Stimulated activated CD4-positive, alpha-beta T cell treated with anti-CD3 and anti-CD28 coated beads, TNF-alpha, amount 100 ng/mL, for 48 hours (primary cell): ENCODE measurements around the gene ATP2A2.
"Not testable (repeated sequence)": the region's sequence is repeated elsewhere in the genome, so short reads cannot be mapped to it uniquely, and the experiment has no call there.

Experiments
- DNase-seq, 3 donors: peaks; one replicate each; pipeline ENCODE4 v3.0.0-alpha.2; 2020; ENCODE audit warnings: low read depth in 3 of 3

ATP2A2 gene

DNA sequence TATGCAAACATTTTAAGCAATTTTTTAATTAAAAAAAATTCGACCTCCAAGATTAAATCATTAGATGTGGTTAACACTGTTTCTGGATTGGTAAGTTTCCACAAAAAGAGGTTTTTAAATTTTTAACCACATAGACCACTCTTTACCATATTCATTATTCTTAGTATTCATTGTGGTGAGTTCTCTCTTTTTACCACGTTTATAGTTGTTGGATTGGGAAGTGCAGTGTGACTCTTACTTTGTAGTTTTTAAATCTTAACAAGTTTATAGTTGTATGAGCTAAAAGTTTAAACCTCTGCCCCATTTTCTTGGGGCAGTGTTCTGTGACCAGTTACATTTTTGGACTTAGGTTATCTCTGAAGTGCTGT lies 8.6 kb downstream of the ATP2A2 start:
- DNase-seq, result no peak

- DNase-seq, result no peak
Observed at GRCh38 chr12:110301065-110301806, 20.2 kb downstream of the ATP2A2 start.

- DNase-seq, result no peak
Observed at GRCh38 chr12:110304061-110304551, 23.1 kb downstream of the ATP2A2 start.

DNA sequence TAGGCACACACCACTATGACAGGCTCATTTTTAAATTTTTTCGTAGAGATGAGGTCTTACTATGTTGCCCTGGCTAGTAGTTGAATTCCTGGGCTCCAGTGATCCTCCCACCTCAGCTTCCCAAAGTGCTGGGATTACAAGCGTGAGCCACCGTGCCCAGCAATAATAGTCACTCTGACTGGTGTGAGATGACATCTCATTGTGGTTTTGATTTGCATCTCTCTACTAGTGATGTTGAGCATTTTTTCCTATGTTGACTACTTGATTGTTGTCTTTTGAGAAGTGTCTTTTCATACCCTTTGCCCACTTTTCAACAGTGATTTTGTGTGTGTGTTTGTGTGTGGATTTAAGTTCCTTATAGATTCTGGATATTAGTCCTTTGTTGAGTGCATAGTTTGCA lies 26.3 kb downstream of the ATP2A2 start:
- DNase-seq, result no peak

DNA sequence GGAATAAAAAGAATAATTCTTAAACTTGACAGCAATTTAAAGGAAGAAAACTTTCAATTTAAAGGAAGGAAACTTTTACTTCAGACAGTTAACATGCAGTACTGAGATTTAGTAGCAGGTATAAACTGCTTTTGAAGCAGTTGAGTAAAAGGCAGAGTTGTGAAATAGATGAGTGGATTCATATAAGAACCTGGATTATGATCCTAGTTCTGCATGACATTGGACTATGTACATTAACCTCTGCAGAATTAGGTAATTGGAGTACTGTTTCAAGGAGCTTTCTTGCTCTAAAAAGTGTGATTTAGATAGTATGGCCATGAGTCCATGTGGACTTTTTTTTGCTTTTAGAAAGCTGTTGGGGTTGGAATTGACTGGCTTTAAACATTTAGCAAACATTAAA lies 29.7 kb downstream of the ATP2A2 start:
- DNase-seq, result no peak

DNA sequence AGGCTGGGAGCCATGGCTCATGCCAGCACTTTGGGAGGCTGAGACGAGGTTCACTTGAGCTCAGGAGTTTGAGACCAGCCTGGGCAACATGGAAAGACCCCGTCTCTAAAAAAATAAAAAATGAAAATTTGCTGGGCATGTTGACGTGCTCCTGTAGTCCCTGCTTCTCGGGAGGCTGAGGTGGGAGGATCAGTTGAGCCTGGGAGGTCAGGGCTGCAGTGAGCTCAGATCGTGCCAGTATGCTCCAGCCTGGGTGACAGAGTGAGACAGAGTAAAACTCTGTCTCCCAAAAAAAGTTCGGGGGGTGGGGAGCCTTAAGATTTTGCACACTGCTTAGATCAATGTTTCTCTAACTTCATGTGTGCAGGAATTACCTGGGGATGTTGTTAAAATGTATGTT lies 30.9 kb downstream of the ATP2A2 start:
- DNase-seq, result no peak

DNA sequence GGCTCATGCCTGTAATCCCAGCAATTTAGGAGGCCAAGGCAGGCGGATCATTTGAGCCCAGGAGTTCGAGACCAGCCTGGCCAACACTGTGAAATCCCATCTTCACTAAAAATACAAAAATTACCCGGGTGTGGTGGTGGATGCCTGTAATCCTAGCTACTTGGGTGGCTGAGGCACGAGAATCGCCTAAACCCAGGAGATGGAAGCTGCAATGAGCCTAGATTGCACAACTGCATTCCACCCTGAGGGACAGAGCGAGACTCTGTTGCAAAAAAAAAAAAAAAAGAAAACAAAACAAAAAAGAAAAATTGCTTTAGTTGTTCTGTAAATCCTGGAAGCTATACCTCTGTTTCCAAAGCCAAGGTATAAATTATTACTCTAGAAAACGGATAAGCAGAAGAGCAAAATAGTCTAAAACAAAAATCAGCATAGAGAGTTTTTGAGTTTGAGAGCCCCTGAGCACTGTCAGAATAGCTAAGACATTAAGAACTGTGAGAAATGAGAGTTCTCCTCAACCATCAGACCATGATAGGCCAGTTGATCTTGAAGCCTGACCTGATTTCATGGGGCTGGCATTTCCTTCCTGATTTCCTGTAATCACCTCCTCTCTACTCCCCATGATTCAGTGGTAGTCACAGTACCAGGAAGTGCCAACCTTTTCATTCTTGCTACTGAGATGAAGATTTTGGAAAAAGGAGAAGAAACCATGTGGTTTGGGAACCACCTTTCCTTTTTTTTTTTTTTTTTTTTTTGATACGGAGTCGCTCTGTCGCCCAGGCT lies 31.7 kb downstream of the ATP2A2 start:
- no peak for DNase-seq

DNA sequence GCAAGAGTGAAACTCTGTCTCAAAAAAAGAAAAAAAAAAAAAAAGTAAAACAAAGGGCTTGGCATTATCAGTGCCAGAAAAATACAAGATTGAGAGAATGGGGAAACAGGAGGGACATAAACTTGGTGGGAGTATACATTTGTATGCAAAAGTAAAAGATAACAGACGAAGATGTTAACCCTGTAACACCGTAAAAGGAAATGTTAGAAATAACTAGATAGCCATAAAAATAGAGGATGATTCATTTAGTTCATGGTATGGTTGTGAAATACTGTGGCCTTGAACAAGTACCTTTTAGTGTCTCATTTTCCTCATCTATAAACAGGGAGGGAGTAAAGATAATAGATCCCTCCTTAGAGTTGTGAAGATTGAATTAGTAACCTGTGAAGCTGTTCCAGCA lies 33.3 kb downstream of the ATP2A2 start:
- no peak for DNase-seq

DNA sequence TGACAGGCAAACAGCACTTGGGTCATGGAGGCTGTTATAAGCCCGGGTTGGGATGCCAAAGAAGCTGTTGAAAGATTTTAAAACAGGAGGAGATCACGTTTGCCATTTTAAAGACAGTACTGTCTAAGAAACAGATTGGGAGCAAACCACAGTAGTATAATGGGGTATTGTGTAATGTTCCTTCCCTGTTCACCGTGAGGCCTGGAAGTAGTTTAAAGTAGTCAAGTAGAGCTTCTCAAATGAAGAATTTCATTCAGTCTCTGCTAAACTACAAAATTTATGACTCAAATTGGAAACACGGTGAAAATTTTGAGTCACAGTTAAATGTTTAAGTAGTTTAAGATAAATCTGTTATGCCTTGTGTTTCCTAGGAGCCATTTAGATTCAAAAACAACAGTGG lies 35.8 kb downstream of the ATP2A2 start:
- DNase-seq, result no peak

DNA sequence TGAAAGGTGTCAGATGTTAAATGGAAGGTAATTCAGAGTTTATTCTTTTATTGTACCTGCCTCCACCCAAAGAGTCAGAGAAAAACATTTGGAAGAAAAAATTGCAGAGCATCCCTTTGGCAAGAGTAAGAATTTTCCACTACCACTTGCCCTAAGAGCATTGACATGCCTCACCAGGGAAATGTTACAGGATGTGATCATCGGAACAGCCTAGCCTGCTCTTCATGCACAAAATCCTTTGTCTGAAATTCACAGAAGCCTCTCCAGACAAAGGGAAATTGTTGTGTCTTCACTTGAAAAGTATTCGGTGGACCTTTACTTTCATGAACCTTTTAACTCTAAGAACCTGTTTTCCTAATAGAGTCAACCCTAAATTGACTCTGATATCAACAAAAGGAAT lies 36.9 kb downstream of the ATP2A2 start:
- no peak for DNase-seq

GRCh38 chr12:110320550-110320949 lies 39.5 kb downstream of the ATP2A2 start:
- no peak for DNase-seq

DNA sequence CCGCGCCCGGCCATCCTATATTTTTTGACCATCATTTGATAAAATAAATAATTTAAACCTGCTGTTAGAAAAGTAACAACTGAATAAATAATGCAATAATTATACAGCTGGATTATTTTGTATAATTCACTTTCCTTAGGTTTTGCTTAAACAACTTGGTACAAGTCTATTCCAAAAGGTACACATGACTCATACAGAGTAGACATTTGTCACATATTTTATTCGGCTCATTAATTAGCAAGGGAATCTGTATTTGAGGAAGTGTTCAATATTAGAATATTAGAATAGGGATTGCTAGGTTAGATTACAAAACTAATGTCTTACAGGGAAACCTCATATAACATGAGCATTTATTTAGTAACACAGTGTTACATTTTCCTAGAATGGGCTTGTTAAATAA lies 48.7 kb downstream of the ATP2A2 start:
- no peak for DNase-seq

DNA sequence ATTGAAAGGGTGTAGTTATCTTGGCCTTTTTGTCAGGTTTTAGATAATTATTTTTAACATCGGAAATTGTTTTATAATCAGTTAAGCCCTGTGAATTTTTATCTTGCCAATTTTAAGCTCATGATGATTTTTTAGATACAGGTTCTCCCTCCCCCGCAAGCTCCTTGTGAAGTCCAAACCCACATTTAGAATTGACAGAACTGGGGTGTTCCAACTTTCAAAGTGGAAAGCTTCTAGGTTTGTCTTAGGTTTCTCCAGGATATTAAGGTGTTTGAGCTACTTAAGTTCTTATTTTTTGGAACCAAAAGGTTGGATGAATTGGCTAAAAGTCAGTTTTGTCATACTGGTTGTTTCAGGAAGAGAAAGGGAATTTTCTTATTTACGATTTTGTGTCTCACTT lies 49.1 kb downstream of the ATP2A2 start:
- no peak for DNase-seq

- no peak for DNase-seq
Observed at GRCh38 chr12:110330544-110330943, 49.5 kb downstream of the ATP2A2 start.

GRCh38 chr12:110333201-110333600 lies 52.2 kb downstream of the ATP2A2 start:
- no peak for DNase-seq

DNA sequence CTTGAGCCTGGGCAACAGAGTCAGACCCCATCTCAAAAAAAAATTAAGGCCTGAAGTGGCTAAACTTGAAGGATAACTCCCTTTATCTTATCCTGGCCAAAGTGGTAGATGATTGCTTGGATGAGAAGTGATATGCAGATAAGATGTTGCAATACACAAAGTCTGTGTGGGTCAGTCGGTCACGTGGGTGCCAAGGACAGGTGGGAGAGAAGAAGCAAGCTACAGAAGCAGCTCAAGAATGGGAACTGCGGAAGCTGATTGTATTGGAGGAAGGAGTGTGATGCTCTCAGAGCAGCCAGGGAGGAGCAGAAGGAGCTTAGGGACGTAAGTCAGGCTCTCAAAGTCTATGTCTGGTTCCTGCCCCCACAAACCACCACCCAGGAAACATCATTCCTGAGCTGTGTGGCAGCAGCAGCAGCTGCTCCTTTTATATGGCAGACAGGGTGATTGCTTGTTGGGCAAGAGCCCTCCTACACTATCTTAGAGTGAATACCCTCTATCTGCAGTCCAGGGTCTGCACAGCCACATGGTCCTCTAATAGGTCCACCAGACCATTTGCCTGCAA lies 54.5 kb downstream of the ATP2A2 start:
- no peak for DNase-seq

- no peak for DNase-seq
Observed at GRCh38 chr12:110337912-110338710, 57.1 kb downstream of the ATP2A2 start.

- no peak for DNase-seq
Observed at GRCh38 chr12:110338754-110339153, 57.7 kb downstream of the ATP2A2 start.

- DNase-seq, result no peak
Observed at GRCh38 chr12:110339184-110339952, 58.3 kb downstream of the ATP2A2 start.

DNA sequence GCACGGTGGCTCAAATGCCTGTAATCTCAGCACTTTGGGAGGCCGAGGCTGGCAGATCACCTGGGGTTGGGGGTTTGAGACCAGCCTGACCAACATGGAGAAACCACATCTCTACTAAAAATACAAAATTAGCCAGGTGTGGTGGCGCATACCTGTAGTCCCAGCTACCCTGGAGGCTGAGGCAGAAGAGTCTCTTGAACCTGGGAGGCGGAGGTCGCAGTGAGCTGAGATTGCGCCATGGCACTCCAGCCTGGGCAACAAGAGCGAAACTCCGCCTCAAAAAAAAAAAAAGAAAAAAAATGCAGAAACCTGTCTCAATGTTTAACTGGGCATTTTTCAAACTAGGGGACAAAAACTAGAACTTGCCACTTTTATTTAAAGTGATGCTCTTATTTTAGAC lies 59.2 kb downstream of the ATP2A2 start:
- DNase-seq, result not testable (repeated sequence)

GRCh38 chr12:110340706-110341105 lies 59.7 kb downstream of the ATP2A2 start:
- DNase-seq, result no peak
